Activated effector memory CD4-positive, alpha-beta T cell treated with Interleukin-2 at 50 U/mL for 16 hours (primary cell): ENCODE results near the gene U2AF1L4.
"Not testable (repeated sequence)": the region's sequence is repeated elsewhere in the genome, so short reads cannot be mapped to it uniquely, and the experiment has no call there.

ENCODE experiments used
- DNase-seq: peaks from one replicate; pipeline ENCODE4 v3.0.0-alpha.2; 2020

Gene U2AF1L4

GRCh38 chr19:35739275-35740107 is 5.7 kb downstream of the U2AF1L4 start:
- no peak for DNase-seq

- no peak for DNase-seq
Measured at GRCh38 chr19:35738887-35739229, 6.4 kb downstream of the U2AF1L4 start.

GRCh38 chr19:35738021-35738886 is 7.0 kb downstream of the U2AF1L4 start:
- DNase-seq: no peak

- no peak for DNase-seq
Measured at GRCh38 chr19:35736913-35737886, 8.0 kb downstream of the U2AF1L4 start.

GRCh38 chr19:35734889-35735288 is 10.3 kb downstream of the U2AF1L4 start:
- DNase-seq: no peak

GRCh38 chr19:35734273-35734672 is 10.9 kb downstream of the U2AF1L4 start:
- DNase-seq: no peak

- DNase-seq: no peak
Measured at GRCh38 chr19:35733180-35734125, 11.8 kb downstream of the U2AF1L4 start.

GRCh38 chr19:35732540-35733179 is 12.6 kb downstream of the U2AF1L4 start:
- DNase-seq: no peak

- no peak for DNase-seq
Measured at GRCh38 chr19:35731779-35732405, 13.3 kb downstream of the U2AF1L4 start.

GRCh38 chr19:35731353-35731752 is 13.9 kb downstream of the U2AF1L4 start:
- no peak for DNase-seq

- no peak for DNase-seq
Measured at GRCh38 chr19:35730326-35730725, 14.9 kb downstream of the U2AF1L4 start.

GRCh38 chr19:35729763-35730162 is 15.5 kb downstream of the U2AF1L4 start:
- DNase-seq: no peak

- DNase-seq: no peak
Measured at GRCh38 chr19:35729021-35729420, 16.2 kb downstream of the U2AF1L4 start.

GRCh38 chr19:35727956-35728706 is 17.1 kb downstream of the U2AF1L4 start:
- no peak for DNase-seq

GRCh38 chr19:35727053-35727955 is 17.9 kb downstream of the U2AF1L4 start:
- DNase-seq: no peak

- no peak for DNase-seq
Measured at GRCh38 chr19:35725216-35725861, 19.9 kb downstream of the U2AF1L4 start.

- no peak for DNase-seq
Measured at GRCh38 chr19:35724560-35724959, 20.7 kb downstream of the U2AF1L4 start.

- DNase-seq: not testable (repeated sequence)
Measured at GRCh38 chr19:35724132-35724531, 21.1 kb downstream of the U2AF1L4 start.
